Adrenal gland (tissue), 12 donors: ENCODE results near the gene TACC2. TPM values are rescaled to one million over a fixed set of nuclear protein-coding genes. Genes with fewer than 3 reads are reported as not detected.

ENCODE experiments used
- DNase-seq, 7 donors: peaks; one replicate each; pipeline ENCODE4 v3.0.0-alpha.2; 2019 to 2020
- H3K27ac ChIP-seq, 5 donors: fragments of 200-600 bp; sonication (generic) in 4 of 5; 1 replicate in 3 of 5; 2 replicates in 2 of 5; pipeline versions ENCODE4 v1.5.1 to v1.8.0; 2016 to 2020; ENCODE audit warnings: mild to moderate bottlenecking in 1 of 5
- H3K27me3 ChIP-seq: fragments of 200-600 bp; 2 replicates; pipeline ENCODE4 v1.8.0; 2021
- H3K36me3 ChIP-seq, 2 donors: fragments of 200-600 bp; replicated peaks in 1 of 2; 1 replicate in 1 of 2; 2 replicates in 1 of 2; pipeline versions ENCODE4 v1.5.1 to v1.8.0; 2018 to 2022
- H3K4me1 ChIP-seq, 2 donors: fragments of 200-600 bp; replicated peaks in 1 of 2; 1 replicate in 1 of 2; 2 replicates in 1 of 2; pipeline versions ENCODE4 v1.5.1 to v1.8.0; 2018 to 2021
- H3K4me3 ChIP-seq, 4 donors: fragments of 200-600 bp; sonication (generic) in 3 of 4; one replicate each; pipeline ENCODE4 v1.5.1; 2016 to 2018
- H3K9me3 ChIP-seq, 3 donors: fragments of 200-600 bp; sonication (generic) in 1 of 3; replicated peaks in 1 of 3; 1 replicate in 2 of 3; 2 replicates in 1 of 3; pipeline versions ENCODE4 v1.5.1 to v1.8.0; 2016 to 2021
- CTCF ChIP-seq, 6 experiments: fragments of 450-650 bp in 4 of 6; fragments of 200-600 bp in 2 of 6; sonication (generic) in 1 of 6; IDR thresholded peaks; 1 replicate in 5 of 6; 2 replicates in 1 of 6; pipeline versions ENCODE4 v1.5.1 to v1.8.0; 2016 to 2021; ENCODE audit warnings: antibody characterized with exemption in 6 of 6, mild to moderate bottlenecking in 2 of 6, moderate library complexity in 1 of 6
- POLR2A ChIP-seq, 2 donors: fragments of 450-650 bp; IDR thresholded peaks; one replicate each; pipeline ENCODE4 v1.6.1; 2017; ENCODE audit warnings: antibody characterized with exemption in 2 of 2, mild to moderate bottlenecking in 2 of 2, moderate library complexity in 1 of 2
- WGBS, 4 donors: extraction: QIAGEN DNeasy Blood & Tissue Kit in 2 of 4; methylation state at CpG; one replicate each; pipeline versions ENCODE4 v1.1.5 to v1.1.7; 2013 to 2017; 5-methylcytosine and 5-hydroxymethylcytosine counted together
- intact Hi-C, 2 donors: fragments of 100-400 bp; cut with DNase I; formaldehyde crosslinking; loops; one replicate each; pipeline versions ENCODE4 v1.14.1 to v1.15.0; 2022 to 2023
- polyA plus RNA-seq, 3 donors: library from polyadenylated mRNA; stranded (reverse); fragments of 200-250 nt in 2 of 3; fragments of 350-450 nt in 1 of 3; fragmentation: Illumina TruSeq in 1 of 3; extraction: RNeasy Lipid Tissue Mini Kit (QIAGEN cat#74804) in 1 of 3; gene quantifications; one replicate each; pipeline ENCODE4 v1.2.3, GENCODE V29; 2013 to 2014
- total RNA-seq, 9 donors: library from RNA; depleted of rRNA in 4 of 9; stranded (reverse); fragments of >200 nt in 4 of 9; fragments of 120-200 nt in 1 of 9; fragmentation: NEBNext Ultra II Directional in 1 of 9; extraction: Animal tissue kit (Norgen Biotek cat#: 25700) in 1 of 9; gene quantifications; one replicate each; pipeline versions ENCODE4 v1.1.0 to v1.2.4, GENCODE V29; 2013 to 2023
- donor health status: healthy with polysubstance abuse.
- donor health status: Bipolar disorder and iron deficiency.
- donor health status: DM: yes; HTN: yes; CAD: no.
- donor health status: DM: no; HTN: no; CAD: no.
- donor health status: DM: no; HTN: no; CAD: no.
- donor health status: DM: yes; HTN: yes; CAD: no.

The TACC2 gene
- total and polyA plus RNA-seq, 12 donors: 11.3 to 45.7 (median 26.3) TPM

- Histone ChIP-seq H3K36me3 (no peaks in the 10 kb centered on the region), H3K9me3 (peaks cover 0 to 3% (median 0%) of the 10 kb centered on the region in 3 donors), H3K27me3 (no peaks in the 10 kb centered on the region), H3K4me1 (peaks cover 4 to 12% of the 10 kb centered on the region in 2 donors), H3K27ac (peak overlapping the region in 2 of 5 donors; percentile 60 to 68), H3K4me3 (no peak overlapping the region)
- DNase-seq: peak in 3 of 7 donors; percentile 17 to 64 (median 24)
- no peak for TF ChIP-seq CTCF (IDR thresholded peaks at IDR 0.05)
- TF ChIP-seq POLR2A (IDR thresholded peaks at IDR 0.05): no peak
- intact Hi-C loops: no loop called here
- 62 to 67% (median 64%) methylated on average over 4 to 15 of the region's 15 CpGs for WGBS, 4 donors
Measured at GRCh38 chr10:122148876-122149560, 160.1 kb downstream of the TACC2 start.

DNA sequence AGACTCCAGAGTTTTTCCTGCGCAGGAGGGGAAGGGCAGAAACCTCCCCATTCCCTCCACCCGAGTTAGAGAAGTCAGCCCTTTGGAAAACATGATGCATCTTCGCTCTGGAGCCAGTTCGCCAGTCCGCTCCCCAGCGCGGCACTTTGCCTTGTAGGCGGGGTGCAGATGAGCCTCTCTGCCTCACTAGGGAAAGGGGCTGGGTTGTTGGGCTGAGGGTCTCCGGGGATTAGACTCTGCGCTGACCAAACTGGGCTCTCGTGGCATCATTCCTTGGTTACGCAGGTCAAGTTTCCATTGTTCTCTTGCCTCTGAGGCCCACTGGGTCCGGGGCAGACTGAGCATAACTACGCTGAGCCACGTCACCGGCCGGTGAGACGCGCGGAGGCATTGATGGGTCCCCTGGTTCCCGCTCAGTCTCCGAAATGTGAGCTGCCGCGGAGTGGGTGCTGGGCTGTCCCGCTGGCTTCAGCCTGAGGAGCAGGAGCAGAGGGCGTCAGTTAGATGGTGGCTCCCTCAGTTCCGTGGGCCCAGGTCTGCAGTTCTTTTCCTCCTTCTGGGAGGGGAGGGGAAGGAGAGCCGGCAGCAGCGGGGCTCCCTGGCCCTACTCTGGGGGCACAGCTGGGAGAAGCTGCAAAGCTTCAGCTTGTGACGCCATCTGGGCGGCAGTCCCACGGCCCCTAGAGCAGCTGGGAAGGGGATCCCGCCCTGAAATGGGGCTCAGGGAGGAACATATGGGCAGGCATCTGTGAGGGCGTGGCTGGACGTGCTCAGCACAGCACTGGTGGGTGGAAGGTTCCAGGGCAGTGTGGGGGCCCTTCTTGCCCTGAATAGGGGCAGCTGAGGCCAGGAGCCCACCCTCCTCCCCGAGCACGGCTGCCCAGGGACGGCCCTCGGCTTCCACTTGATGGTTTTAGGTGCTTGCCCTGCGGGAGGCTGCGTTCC, 160.9 kb downstream of the TACC2 start:
- DNase-seq: no peak
- intact Hi-C loops: no loop called here
- H3K4me1 ChIP-seq: peaks cover 4 to 12% of the 10 kb centered on the region in 2 donors
- H3K9me3 ChIP-seq: peaks cover 0 to 3% (median 0%) of the 10 kb centered on the region in 3 donors
- H3K27me3 ChIP-seq: no peaks in the 10 kb centered on the region
- TF ChIP-seq CTCF (IDR thresholded peaks at IDR 0.05) (no peak), POLR2A (IDR thresholded peaks at IDR 0.05) (no peak)
- H3K36me3 ChIP-seq: no peaks in the 10 kb centered on the region
- WGBS, 4 donors: 74 to 92% (median 83%) methylated on average over 16 to 41 of the region's 41 CpGs
- no peak overlapping the region for H3K4me3 ChIP-seq
- H3K27ac ChIP-seq: peak overlapping the region in 2 of 5 donors; percentile 60 to 68

GRCh38 chr10:122151121-122151694, 162.2 kb downstream of the TACC2 start:
- DNase-seq: no peak
- Histone ChIP-seq H3K36me3 (no peaks in the 10 kb centered on the region), H3K27me3 (no peaks in the 10 kb centered on the region), H3K9me3 (no peaks in the 10 kb centered on the region), H3K27ac (no peak overlapping the region), H3K4me1 (peaks cover 4 to 18% of the 10 kb centered on the region in 2 donors), H3K4me3 (no peak overlapping the region)
- TF ChIP-seq CTCF (IDR thresholded peaks at IDR 0.05): no peak
- no peak for TF ChIP-seq POLR2A (IDR thresholded peaks at IDR 0.05)
- 93 to 97% (median 95%) methylated on average over 5 of the region's 5 CpGs for WGBS, 4 donors
- intact Hi-C loops: no loop called here

- Histone ChIP-seq H3K27me3 (no peaks in the 10 kb centered on the region), H3K27ac (no peak overlapping the region), H3K4me1 (peaks cover 0 to 18% of the 10 kb centered on the region in 2 donors), H3K9me3 (no peaks in the 10 kb centered on the region), H3K36me3 (no peaks in the 10 kb centered on the region), H3K4me3 (no peak overlapping the region)
- intact Hi-C loops: no loop called here
- peak; percentile 38 to 93 (median 65) for DNase-seq
- 77 to 94% (median 80%) methylated on average over 3 to 9 of the region's 9 CpGs for WGBS, 4 donors
- peak in 1 of 2 donors; percentile 24 for TF ChIP-seq POLR2A (IDR thresholded peaks at IDR 0.05)
- TF ChIP-seq CTCF (IDR thresholded peaks at IDR 0.05): no peak
Measured at GRCh38 chr10:122152544-122152943, 163.6 kb downstream of the TACC2 start.
